ENCODE results near the gene ABCA9.
"Not testable (repeated sequence)": the region's sequence is repeated elsewhere in the genome, so short reads cannot be mapped to it uniquely, and the experiment has no call there.

GRCh38 chr17:69070378-69071232 lies 9.9 kb upstream of the ABCA9 start:
- TF ChIP-seq, protein P1, sequence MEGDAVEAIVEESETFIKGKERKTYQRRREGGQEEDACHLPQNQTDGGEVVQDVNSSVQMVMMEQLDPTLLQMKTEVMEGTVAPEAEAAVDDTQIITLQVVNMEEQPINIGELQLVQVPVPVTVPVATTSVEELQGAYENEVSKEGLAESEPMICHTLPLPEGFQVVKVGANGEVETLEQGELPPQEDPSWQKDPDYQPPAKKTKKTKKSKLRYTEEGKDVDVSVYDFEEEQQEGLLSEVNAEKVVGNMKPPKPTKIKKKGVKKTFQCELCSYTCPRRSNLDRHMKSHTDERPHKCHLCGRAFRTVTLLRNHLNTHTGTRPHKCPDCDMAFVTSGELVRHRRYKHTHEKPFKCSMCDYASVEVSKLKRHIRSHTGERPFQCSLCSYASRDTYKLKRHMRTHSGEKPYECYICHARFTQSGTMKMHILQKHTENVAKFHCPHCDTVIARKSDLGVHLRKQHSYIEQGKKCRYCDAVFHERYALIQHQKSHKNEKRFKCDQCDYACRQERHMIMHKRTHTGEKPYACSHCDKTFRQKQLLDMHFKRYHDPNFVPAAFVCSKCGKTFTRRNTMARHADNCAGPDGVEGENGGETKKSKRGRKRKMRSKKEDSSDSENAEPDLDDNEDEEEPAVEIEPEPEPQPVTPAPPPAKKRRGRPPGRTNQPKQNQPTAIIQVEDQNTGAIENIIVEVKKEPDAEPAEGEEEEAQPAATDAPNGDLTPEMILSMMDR (optimal IDR thresholded peaks at IDR 0.05 in 1 of 3, IDR thresholded peaks at IDR 0.05 in 1 of 3, conservative IDR thresholded peaks at IDR 0.05 in 1 of 3; ENCODE audit: extremely low read depth in 1 of 3, insufficient read depth in 2 of 3, low read length in 3 of 3): not testable (repeated sequence)
- TF ChIP-seq EZH2 (IDR thresholded peaks at IDR 0.05; ENCODE audit: low read length): not testable (repeated sequence)

Data from keratinocyte (primary cell).